Measurements from ENCODE around the gene DNAJC10. TPM values are rescaled to one million over a fixed set of nuclear protein-coding genes. Genes with fewer than 3 reads are reported as not detected.

Gene DNAJC10
- total and polyA plus RNA-seq, 2 donors (not counting 3 experiments of a cell fraction or from before 2014, with no cell fraction given), result 45.1 to 201 TPM

DNA sequence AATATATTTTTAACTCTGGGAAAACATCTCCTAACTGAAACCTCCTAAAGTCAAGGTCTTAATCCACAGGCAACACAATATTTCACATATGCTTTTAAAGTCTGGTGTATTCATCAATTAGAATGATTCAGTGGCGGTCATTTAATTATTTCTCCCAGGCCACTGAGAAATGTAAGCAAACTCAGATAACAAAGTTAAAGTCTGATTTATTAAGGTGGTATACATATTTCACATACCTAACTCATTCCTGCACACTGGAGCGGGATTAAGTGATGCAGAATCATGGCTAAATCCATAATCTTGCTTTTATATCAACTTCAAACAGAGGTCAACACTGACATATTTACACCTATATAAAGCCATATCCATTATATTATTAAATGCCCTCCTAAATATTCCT lies 106.7 kb downstream of the DNAJC10 start:
- CTCF ChIA-PET, result interaction anchor here (0.7 kb wide), 1 partner anchor 23 kb away, joined by 3 read pairs; no protein-coding TSS in a partner anchor
- Histone ChIP-seq H3K4me2 (ENCODE audit: insufficient read depth, low read length) (no peak overlapping the region), H3K4me1 (ENCODE audit: control insufficient read depth, extremely low read depth, insufficient read depth, low read length) (no peaks in the 10 kb centered on the region), H3K9me3 (replicated peaks; ENCODE audit: control insufficient read depth, insufficient read depth, low read length) (no peaks in the 10 kb centered on the region), H3K4me3 (replicated peaks in 1 of 3; ENCODE audit: insufficient read depth in 1 of 3, low read depth in 1 of 3, low read length in 3 of 3) (no peak overlapping the region), H3K9ac (replicated peaks; ENCODE audit: extremely low read depth, insufficient read depth, low read length) (no peak overlapping the region), H3K9me1 (replicated peaks; ENCODE audit: control insufficient read depth, extremely low read depth, insufficient read depth, low read length) (no peaks in the 10 kb centered on the region), H3K79me2 (ENCODE audit: control insufficient read depth, insufficient read depth, low read length) (no peaks in the 10 kb centered on the region), H3K27me3 (ENCODE audit: control insufficient read depth in 2 of 2, insufficient read depth in 2 of 2, low read length in 2 of 2) (peaks cover 3% of the 10 kb centered on the region in 2 experiments), H3K36me3 (ENCODE audit: control insufficient read depth in 2 of 2, extremely low read depth in 1 of 2, insufficient read depth in 2 of 2, low read length in 2 of 2) (no peaks in the 10 kb centered on the region), H4K20me1 (replicated peaks; ENCODE audit: control insufficient read depth, extremely low read depth, insufficient read depth, low read length) (no peaks in the 10 kb centered on the region), H3K27ac (ENCODE audit: insufficient read depth, low read depth, low read length) (no peak overlapping the region), H2AFZ (ENCODE audit: low read depth, low read length) (no peak overlapping the region)
- TF ChIP-seq, protein P1, sequence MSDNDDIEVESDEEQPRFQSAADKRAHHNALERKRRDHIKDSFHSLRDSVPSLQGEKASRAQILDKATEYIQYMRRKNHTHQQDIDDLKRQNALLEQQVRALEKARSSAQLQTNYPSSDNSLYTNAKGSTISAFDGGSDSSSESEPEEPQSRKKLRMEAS (IDR thresholded peaks at IDR 0.05; ENCODE audit: insufficient read depth, insufficient read length), result no peak
- no peak for TF ChIP-seq POLR2AphosphoS5 (IDR thresholded peaks at IDR 0.05; ENCODE audit: insufficient read depth, low read depth, low read length)
- TF ChIP-seq GATA2 (IDR thresholded peaks at IDR 0.05; ENCODE audit: insufficient read depth, insufficient read length, low read depth, low read length), result no peak
- no peak for TF ChIP-seq POLR2A (IDR thresholded peaks at IDR 0.05; ENCODE audit: low read depth, low read length)
- TF ChIP-seq FOS (IDR thresholded peaks at IDR 0.05; ENCODE audit: borderline replicate concordance, insufficient read depth, low read length), result no peak
- no peak for TF ChIP-seq CTCF (IDR thresholded peaks at IDR 0.05; ENCODE audit: extremely low read depth in 1 of 2, insufficient read depth in 1 of 2, low read depth in 1 of 2, low read length in 2 of 2)
- no peak for TF ChIP-seq EZH2 (IDR thresholded peaks at IDR 0.05; ENCODE audit: borderline replicate concordance, low read depth, low read length, severe bottlenecking)
- no peak for TF ChIP-seq JUN (IDR thresholded peaks at IDR 0.05; ENCODE audit: borderline replicate concordance, insufficient read depth, insufficient read length, low read depth)
- no peak for TF ChIP-seq MYC (IDR thresholded peaks at IDR 0.05; ENCODE audit: low read depth, low read length)
- POLR2A ChIA-PET, result no interaction called here
- intact Hi-C loops (cut with micrococcal nuclease) (no loop called here), dilution Hi-C loops (cut with MboI; ENCODE audit: extremely low pct_ligation_motif_present, low sequenced_read_pairs) (no loop called here)
- BruUV-seq (replicated peaks), result no TSS peak
- no peak for DNase-seq (ENCODE audit: low read depth, low spot score)
- no peak for FAIRE-seq
